ENCODE results near the gene CCNH. TPM values are rescaled to one million over a fixed set of nuclear protein-coding genes. Genes with fewer than 3 reads are reported as not detected.

The CCNH gene
- total and polyA plus RNA-seq, 9 of the 15 experiments (the other 6 are each of a cell fraction or from before 2014, with no cell fraction given): 100 to 213 (median 150) TPM

DNA sequence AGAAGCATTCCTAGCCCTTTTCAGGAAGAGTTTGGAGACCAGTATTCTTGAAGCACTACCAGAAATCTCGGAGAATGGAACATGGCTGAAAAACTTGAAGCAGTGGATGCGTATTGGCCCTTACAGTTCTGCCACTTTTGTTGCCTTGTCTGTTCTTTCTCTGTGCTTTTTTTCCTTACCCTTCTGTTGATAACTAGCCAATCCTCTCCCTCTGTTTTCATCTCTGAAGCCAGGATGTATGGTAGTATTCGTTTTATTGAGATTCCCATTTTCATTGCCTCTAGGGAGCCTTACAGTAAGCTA lies 564 bp upstream of the CCNH start:
- in situ Hi-C loops (cut with MboI): no loop called here
- Histone ChIP-seq H3K4me3 (peak overlapping the region; percentile 98), H3K36me3 (ENCODE audit: control insufficient read depth, insufficient read depth, low read length) (peaks cover 35% of the 10 kb centered on the region), H4K20me1 (replicated peaks; ENCODE audit: control insufficient read depth, insufficient read depth, low read length) (no peaks in the 10 kb centered on the region; the same call in 1 of the 2 replicates), H3K9me1 (ENCODE audit: control insufficient read depth, insufficient read depth, low read length) (no peaks in the 10 kb centered on the region), H3K27me3 (ENCODE audit: control insufficient read depth in 2 of 2, insufficient read depth in 2 of 2, low read length in 2 of 2) (no peaks in the 10 kb centered on the region), H3K4me2 (ENCODE audit: insufficient read depth, low read length) (peak overlapping the region; percentile 100), H3K9me3 (replicated peaks; ENCODE audit: control insufficient read depth, insufficient read depth, low read depth, low read length) (no peaks in the 10 kb centered on the region), H3K9ac (ENCODE audit: insufficient read depth in 1 of 2, low read depth in 2 of 2, low read length in 2 of 2) (peak overlapping the region; percentile 12 to 98; a peak in 3 of 4 replicates), H3K4me1 (replicated peaks in 1 of 2; ENCODE audit: control insufficient read depth in 2 of 2, insufficient read depth in 2 of 2, low read length in 2 of 2) (peaks cover 0 to 6% of the 10 kb centered on the region in 2 experiments; a peak in 2 of 5 replicates), H3K79me2 (ENCODE audit: control insufficient read depth, insufficient read depth, low read length) (peaks cover 49% of the 10 kb centered on the region), H2AFZ (ENCODE audit: low read depth, low read length) (peak overlapping the region; percentile 96), H3K27ac (ENCODE audit: extremely low read depth, low read depth, low read length) (peak overlapping the region; percentile 73)
- TF ChIP-seq NFYB (IDR thresholded peaks at IDR 0.05; ENCODE audit: extremely low read depth, insufficient read length) (peak; percentile 6), ARNT (IDR thresholded peaks at IDR 0.05) (0 out of 4 replicates have a peak, but pooled peaks of 1 of the 2 experiments have one; percentile 1), FOXA3 (CRISPR knock-in tag; conservative IDR thresholded peaks at IDR 0.05 in 1 of 2, IDR thresholded peaks at IDR 0.05 in 1 of 2) (no peak), NFRKB (IDR thresholded peaks at IDR 0.05; ENCODE audit: low read depth) (0 out of 2 replicates have a peak, but pooled peaks have one; percentile 22), ZNF717 (CRISPR knock-in tag; IDR thresholded peaks at IDR 0.05) (0 out of 2 replicates have a peak, but pooled peaks have one; percentile 39)
- TF ChIP-seq, protein P1, sequence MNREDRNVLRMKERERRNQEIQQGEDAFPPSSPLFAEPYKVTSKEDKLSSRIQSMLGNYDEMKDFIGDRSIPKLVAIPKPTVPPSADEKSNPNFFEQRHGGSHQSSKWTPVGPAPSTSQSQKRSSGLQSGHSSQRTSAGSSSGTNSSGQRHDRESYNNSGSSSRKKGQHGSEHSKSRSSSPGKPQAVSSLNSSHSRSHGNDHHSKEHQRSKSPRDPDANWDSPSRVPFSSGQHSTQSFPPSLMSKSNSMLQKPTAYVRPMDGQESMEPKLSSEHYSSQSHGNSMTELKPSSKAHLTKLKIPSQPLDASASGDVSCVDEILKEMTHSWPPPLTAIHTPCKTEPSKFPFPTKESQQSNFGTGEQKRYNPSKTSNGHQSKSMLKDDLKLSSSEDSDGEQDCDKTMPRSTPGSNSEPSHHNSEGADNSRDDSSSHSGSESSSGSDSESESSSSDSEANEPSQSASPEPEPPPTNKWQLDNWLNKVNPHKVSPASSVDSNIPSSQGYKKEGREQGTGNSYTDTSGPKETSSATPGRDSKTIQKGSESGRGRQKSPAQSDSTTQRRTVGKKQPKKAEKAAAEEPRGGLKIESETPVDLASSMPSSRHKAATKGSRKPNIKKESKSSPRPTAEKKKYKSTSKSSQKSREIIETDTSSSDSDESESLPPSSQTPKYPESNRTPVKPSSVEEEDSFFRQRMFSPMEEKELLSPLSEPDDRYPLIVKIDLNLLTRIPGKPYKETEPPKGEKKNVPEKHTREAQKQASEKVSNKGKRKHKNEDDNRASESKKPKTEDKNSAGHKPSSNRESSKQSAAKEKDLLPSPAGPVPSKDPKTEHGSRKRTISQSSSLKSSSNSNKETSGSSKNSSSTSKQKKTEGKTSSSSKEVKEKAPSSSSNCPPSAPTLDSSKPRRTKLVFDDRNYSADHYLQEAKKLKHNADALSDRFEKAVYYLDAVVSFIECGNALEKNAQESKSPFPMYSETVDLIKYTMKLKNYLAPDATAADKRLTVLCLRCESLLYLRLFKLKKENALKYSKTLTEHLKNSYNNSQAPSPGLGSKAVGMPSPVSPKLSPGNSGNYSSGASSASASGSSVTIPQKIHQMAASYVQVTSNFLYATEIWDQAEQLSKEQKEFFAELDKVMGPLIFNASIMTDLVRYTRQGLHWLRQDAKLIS (CRISPR knock-in tag; IDR thresholded peaks at IDR 0.05): no peak
- intact Hi-C loops (cut with micrococcal nuclease): loop anchor here (2.0 to 10.0 kb wide), 3 partner anchors 146 to 1282 kb away; partner anchors contain the start of gene RASA1
- POLR2A ChIA-PET: interaction anchor here (1.1 to 2.6 kb wide), 3 partner anchors 10 to 21 kb away, joined by 3 to 11 read pairs (median 4); no protein-coding TSS in a partner anchor
- CTCF ChIA-PET (ENCODE audit: low intra/inter-chr PET ratio): no interaction called here
- DNase-seq (ENCODE audit: extremely low read depth in 1 of 4, low spot score in 3 of 4) (peak in 1 of 4 experiments; percentile 11), ATAC-seq (peak; percentile 6), FAIRE-seq (no peak)
- BruUV-seq (replicated peaks): TSS peak; percentile 93
- 6% methylated on average over 3 of the region's 3 CpGs for WGBS (ENCODE audit: insufficient coverage, low coverage, missing lambda C conversion rate)

Data from K562 (cell line).